IMR-90 (cell line): ENCODE results near the gene SIX5. TPM values are rescaled to one million over a fixed set of nuclear protein-coding genes. Genes with fewer than 3 reads are reported as not detected.

Source experiments
- ATAC-seq: fragments of 200-7000 bp; cut with Tn5 transposase; 2 replicates; pipeline ENCODE4 v1.9.1; 2020; ENCODE audit warnings: low read depth, mild to moderate bottlenecking, moderate library complexity
- BruUV-seq: library from RNA; stranded (reverse); fragments of 400-500 nt; replicated peaks from 2 replicates; lab custom pipeline; 2021; lab: Mats Ljungman, UMichigan
- CTCF ChIA-PET: fragments of 300-600 bp; formaldehyde crosslinking; extraction: SDS; loops from one replicate; lab custom pipeline; 2021; ENCODE audit warnings: antibody characterized with exemption; lab: Yijun Ruan, JAX
- POLR2A ChIA-PET: fragments of 300-600 bp; sonication (Branson Sonifier 250); formaldehyde crosslinking; loops from one replicate; lab custom pipeline; 2022; ENCODE audit warnings: antibody characterized with exemption; ENCODE audit not compliant: unreplicated experiment; lab: Charles Lee
- DNase-seq: peaks from one replicate; pipeline ENCODE4 v3.0.0; 2013
- H2AFZ ChIP-seq: replicated peaks from 2 replicates; pipeline ENCODE3; 2013; ENCODE audit warnings: low read length, mild to moderate bottlenecking; ENCODE audit not compliant: poor library complexity
- H2AK5ac ChIP-seq: 2 replicates; pipeline ENCODE4 v1.6.1; 2013; ENCODE audit warnings: low read depth, low read length, inconsistent platforms
- H2AK9ac ChIP-seq: replicated peaks from 2 replicates; pipeline ENCODE3; 2013; ENCODE audit warnings: mild to moderate bottlenecking, low read depth, low read length, moderate library complexity; ENCODE audit not compliant: poor library complexity
- H2BK120ac ChIP-seq: 2 replicates; pipeline ENCODE4 v1.6.1; 2013; ENCODE audit warnings: low read depth, low read length, inconsistent platforms
- H2BK15ac ChIP-seq: 3 replicates; pipeline ENCODE4 v1.6.1; 2013; ENCODE audit warnings: low read depth, low read length, inconsistent platforms
- H2BK20ac ChIP-seq: 2 replicates; pipeline ENCODE4 v1.6.1; 2013; ENCODE audit warnings: low read depth, mild to moderate bottlenecking, inconsistent platforms, low read length, moderate library complexity
- H2BK5ac ChIP-seq: 2 replicates; pipeline ENCODE4 v1.6.1; 2013; ENCODE audit warnings: mild to moderate bottlenecking, low read depth, low read length, inconsistent platforms; ENCODE audit not compliant: poor library complexity, severe bottlenecking
- H3K14ac ChIP-seq: replicated peaks from 2 replicates; pipeline ENCODE4 v1.6.1; 2013; ENCODE audit warnings: low read depth, low read length, inconsistent platforms
- H3K18ac ChIP-seq: 2 replicates; pipeline ENCODE4 v1.6.1; 2013; ENCODE audit warnings: low read depth, low read length, control low read depth
- H3K23ac ChIP-seq: 2 replicates; pipeline ENCODE4 v1.6.1; 2013; ENCODE audit warnings: low read depth, low read length, inconsistent platforms
- H3K27ac ChIP-seq: 2 replicates; pipeline ENCODE4 v1.5.1; 2013; ENCODE audit warnings: mild to moderate bottlenecking, control low read depth, low read length; ENCODE audit not compliant: insufficient read depth
- H3K27me3 ChIP-seq: 2 replicates; pipeline ENCODE4 v1.6.1; 2013; ENCODE audit warnings: low read length; ENCODE audit not compliant: control insufficient read depth, insufficient read depth
- H3K36me3 ChIP-seq: 2 replicates; pipeline ENCODE4 v1.6.1; 2013; ENCODE audit warnings: low read length, mixed read lengths; ENCODE audit not compliant: control insufficient read depth, insufficient read depth
- H3K4ac ChIP-seq: 2 replicates; pipeline ENCODE4 v1.6.1; 2013; ENCODE audit warnings: low read depth, low read length, inconsistent platforms
- H3K4me1 ChIP-seq: 2 replicates; pipeline ENCODE4 v1.6.1; 2013; ENCODE audit warnings: low read length, mixed read lengths; ENCODE audit not compliant: control insufficient read depth, insufficient read depth
- H3K4me2 ChIP-seq: 2 replicates; pipeline ENCODE4 v1.6.1; 2013; ENCODE audit warnings: low read depth, mild to moderate bottlenecking, control low read depth, low read length, moderate library complexity
- H3K4me3 ChIP-seq: 2 replicates; pipeline ENCODE4 v1.5.1; 2013; ENCODE audit warnings: low read depth, mild to moderate bottlenecking, control low read depth, low read length, moderate library complexity; ENCODE audit not compliant: insufficient read depth
- H3K56ac ChIP-seq: 2 replicates; pipeline ENCODE4 v1.6.1; 2013; ENCODE audit warnings: low read length, inconsistent platforms; ENCODE audit not compliant: insufficient read depth; ENCODE audit errors: extremely low read depth
- H3K79me1 ChIP-seq, 2 experiments: 2 replicates each; pipeline ENCODE4 v1.6.1; 2013; ENCODE audit warnings: low read length in 2 of 2, inconsistent platforms in 1 of 2, low read depth in 1 of 2
- H3K9ac ChIP-seq: 2 replicates; pipeline ENCODE4 v1.6.1; 2013; ENCODE audit warnings: low read depth, low read length, control low read depth
- H3K9me1 ChIP-seq: 2 replicates; pipeline ENCODE4 v1.6.1; 2013; ENCODE audit warnings: low read length, inconsistent platforms; ENCODE audit not compliant: insufficient read depth
- H3K9me3 ChIP-seq: 2 replicates; pipeline ENCODE4 v1.6.1; 2013; ENCODE audit warnings: low read length; ENCODE audit not compliant: control insufficient read depth, insufficient read depth
- H4K20me1 ChIP-seq: 2 replicates; pipeline ENCODE4 v1.6.1; 2013; ENCODE audit warnings: low read length, inconsistent platforms; ENCODE audit not compliant: insufficient read depth
- H4K5ac ChIP-seq: 2 replicates; pipeline ENCODE4 v1.6.1; 2013; ENCODE audit warnings: mild to moderate bottlenecking, low read depth, low read length, control low read depth
- H4K8ac ChIP-seq, 2 experiments: 2 replicates each; pipeline ENCODE4 v1.6.1; 2013; ENCODE audit warnings: low read depth in 2 of 2, low read length in 2 of 2, control low read depth in 1 of 2, inconsistent platforms in 1 of 2
- H4K91ac ChIP-seq: 2 replicates; pipeline ENCODE4 v1.6.1; 2013; ENCODE audit warnings: low read depth, low read length, inconsistent platforms; ENCODE audit not compliant: insufficient read depth
- BHLHE40 ChIP-seq: fragments of 150-350 bp; IDR thresholded peaks from 2 replicates; pipeline ENCODE4 v1.6.1; 2016; ENCODE audit warnings: mild to moderate bottlenecking, low read depth, low read length
- CEBPB ChIP-seq: IDR thresholded peaks from 2 replicates; pipeline ENCODE4 v1.6.1; 2012; ENCODE audit warnings: low read depth, low read length, improper control_type of control experiment
- CHD1 ChIP-seq: IDR thresholded peaks from 2 replicates; pipeline ENCODE4 v1.6.1; 2012; ENCODE audit warnings: low read depth, low read length, improper control_type of control experiment
- ELK1 ChIP-seq: fragments of 150-350 bp; IDR thresholded peaks from 2 replicates; pipeline ENCODE4 v1.6.1; 2016; ENCODE audit warnings: low read depth, mild to moderate bottlenecking, low read length, moderate library complexity, borderline replicate concordance
- FOS ChIP-seq: fragments of 150-350 bp; IDR thresholded peaks from 2 replicates; pipeline ENCODE4 v1.6.1; 2016; ENCODE audit warnings: low read depth, low read length
- MAZ ChIP-seq: IDR thresholded peaks from 2 replicates; pipeline ENCODE4 v1.6.1; 2012; ENCODE audit warnings: low read depth, mild to moderate bottlenecking, low read length, improper control_type of control experiment, moderate library complexity, borderline replicate concordance
- MXI1 ChIP-seq: IDR thresholded peaks from 2 replicates; pipeline ENCODE4 v1.6.1; 2012; ENCODE audit warnings: low read depth, mild to moderate bottlenecking, low read length, moderate library complexity, borderline replicate concordance
- NFE2L2 ChIP-seq: fragments of 150-350 bp; IDR thresholded peaks from 2 replicates; pipeline ENCODE4 v1.6.1; 2016; ENCODE audit warnings: low read depth, mild to moderate bottlenecking, low read length
- POLR2A ChIP-seq: IDR thresholded peaks from 2 replicates; pipeline ENCODE4 v1.6.1; 2012; ENCODE audit warnings: mild to moderate bottlenecking, low read depth, low read length
- RAD21 ChIP-seq: IDR thresholded peaks from 2 replicates; pipeline ENCODE4 v1.6.1; 2012; ENCODE audit warnings: low read length, improper control_type of control experiment
- RCOR1 ChIP-seq: IDR thresholded peaks from 2 replicates; pipeline ENCODE4 v1.6.1; 2012; ENCODE audit warnings: mild to moderate bottlenecking, low read length, improper control_type of control experiment; ENCODE audit not compliant: insufficient replicate concordance
- SMC3 ChIP-seq: fragments of 150-350 bp; IDR thresholded peaks from 2 replicates; pipeline ENCODE4 v1.6.1; 2016; ENCODE audit warnings: low read depth, mild to moderate bottlenecking, antibody characterized with exemption, low read length, moderate library complexity
- WGBS, 2 experiments: methylation state at CpG; one replicate each; pipeline versions ENCODE4 v1.1.5 to v1.1.7; 2013; ENCODE audit warnings: missing lambda C conversion rate in 2 of 2; ENCODE audit not compliant: insufficient read length in 1 of 2; ENCODE audit errors: extremely low coverage in 2 of 2; 5-methylcytosine and 5-hydroxymethylcytosine counted together
- dilution Hi-C: fragments of 300-500 bp; cut with HindIII; formaldehyde crosslinking; loops from one replicate; pipeline ENCODE4 v1.14.3; 2018; ENCODE audit warnings: low sequenced_read_pairs; ENCODE audit not compliant: unreplicated experiment
- in situ Hi-C: fragments of 300-500 bp; cut with MboI; formaldehyde crosslinking; loops from 3 replicates; pipeline ENCODE4 v1.14.3; 2019; ENCODE audit warnings: low sequenced_read_pairs, inconsistent platforms, mixed read lengths
- intact Hi-C: fragments of 100-400 bp; cut with micrococcal nuclease; formaldehyde crosslinking; loops from 2 replicates; pipeline ENCODE4 v1.10.0; 2022
- polyA plus RNA-seq, 3 experiments: library from polyadenylated mRNA; depleted of rRNA; stranded (reverse); fragments of >200 nt; gene quantifications; 2 replicates each; pipeline ENCODE4 v1.2.3, GENCODE V29; 2012; ENCODE audit warnings: low replicate concordance in 1 of 3
- total RNA-seq: library from RNA; depleted of rRNA; stranded (reverse); fragments of >200 nt; gene quantifications from 2 replicates; pipeline ENCODE4 v1.2.3, GENCODE V29; 2012
- TF ChIP-seq, protein P1 (sequence below): conservative IDR thresholded peaks from 2 replicates; pipeline ENCODE4 v1.5.1; 2012; ENCODE audit warnings: mild to moderate bottlenecking, low read depth, low read length, improper control_type of control experiment

SIX5 gene
- total and polyA plus RNA-seq, 2 of the 4 experiments (the other 2 are of a cell fraction): 0.90 to 15.5 TPM

GRCh38 chr19:45772912-45773311 lies 3.9 kb upstream of the SIX5 start:
- in situ Hi-C loops: no loop called here

More at GRCh38 chr19:45772912-45773311, 3.9 kb upstream of the SIX5 start:
- no peak overlapping the region for H2AK5ac ChIP-seq
- no peak overlapping the region for H4K8ac ChIP-seq
- dilution Hi-C loops (no loop called here), intact Hi-C loops (no loop called here)
- H3K23ac ChIP-seq: no peak overlapping the region
- H3K4me3 ChIP-seq: no peak overlapping the region
- H3K9me1 ChIP-seq: no peaks in the 10 kb centered on the region; the same call in 1 of the 2 replicates
- no peak overlapping the region for H4K5ac ChIP-seq
- no peak overlapping the region for H3K56ac ChIP-seq
- H3K79me1 ChIP-seq: peaks cover 4 to 10% of the 10 kb centered on the region in 2 experiments; a peak in 2 of 4 replicates
- H2BK5ac ChIP-seq: no peak overlapping the region
- H3K9ac ChIP-seq: no peak overlapping the region
- H2BK20ac ChIP-seq: no peak overlapping the region
- no peak overlapping the region for H2BK120ac ChIP-seq
- WGBS, 2 experiments: 100% methylated on average over 2 of the region's 3 CpGs; no CpG with 5 or more reads in 1 of the 2 experiments
- no peak overlapping the region for H3K4ac ChIP-seq
- H3K18ac ChIP-seq: no peak overlapping the region
- no peak overlapping the region for H3K27ac ChIP-seq
- no peak for ATAC-seq
- no peak overlapping the region for H4K91ac ChIP-seq
- H3K9me3 ChIP-seq: no peaks in the 10 kb centered on the region
- H3K36me3 ChIP-seq: peaks cover 26% of the 10 kb centered on the region; the same call in 1 of the 2 replicates
- peaks cover 16% of the 10 kb centered on the region for H4K20me1 ChIP-seq
- no TSS peak for BruUV-seq
- H3K14ac ChIP-seq: no peak overlapping the region
- no peaks in the 10 kb centered on the region for H3K4me1 ChIP-seq
- peak overlapping the region; percentile 15 for H2AFZ ChIP-seq
- no peak overlapping the region for H2BK15ac ChIP-seq
- POLR2A ChIA-PET: no interaction called here
- H3K27me3 ChIP-seq: no peaks in the 10 kb centered on the region
- TF ChIP-seq BHLHE40: no peak
- no peak for TF ChIP-seq RCOR1
- no peak for TF ChIP-seq SMC3
- TF ChIP-seq CEBPB: no peak
- no peak for TF ChIP-seq NFE2L2
- no peak for TF ChIP-seq FOS
- TF ChIP-seq, protein P1, sequence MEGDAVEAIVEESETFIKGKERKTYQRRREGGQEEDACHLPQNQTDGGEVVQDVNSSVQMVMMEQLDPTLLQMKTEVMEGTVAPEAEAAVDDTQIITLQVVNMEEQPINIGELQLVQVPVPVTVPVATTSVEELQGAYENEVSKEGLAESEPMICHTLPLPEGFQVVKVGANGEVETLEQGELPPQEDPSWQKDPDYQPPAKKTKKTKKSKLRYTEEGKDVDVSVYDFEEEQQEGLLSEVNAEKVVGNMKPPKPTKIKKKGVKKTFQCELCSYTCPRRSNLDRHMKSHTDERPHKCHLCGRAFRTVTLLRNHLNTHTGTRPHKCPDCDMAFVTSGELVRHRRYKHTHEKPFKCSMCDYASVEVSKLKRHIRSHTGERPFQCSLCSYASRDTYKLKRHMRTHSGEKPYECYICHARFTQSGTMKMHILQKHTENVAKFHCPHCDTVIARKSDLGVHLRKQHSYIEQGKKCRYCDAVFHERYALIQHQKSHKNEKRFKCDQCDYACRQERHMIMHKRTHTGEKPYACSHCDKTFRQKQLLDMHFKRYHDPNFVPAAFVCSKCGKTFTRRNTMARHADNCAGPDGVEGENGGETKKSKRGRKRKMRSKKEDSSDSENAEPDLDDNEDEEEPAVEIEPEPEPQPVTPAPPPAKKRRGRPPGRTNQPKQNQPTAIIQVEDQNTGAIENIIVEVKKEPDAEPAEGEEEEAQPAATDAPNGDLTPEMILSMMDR: no peak
- no peak for TF ChIP-seq MXI1
- no peak for TF ChIP-seq POLR2A
- TF ChIP-seq RAD21: no peak
- no peak for TF ChIP-seq MAZ
- TF ChIP-seq ELK1: no peak
- TF ChIP-seq CHD1: no peak
- H3K4me2 ChIP-seq: no peak overlapping the region
- DNase-seq: no peak
- peak overlapping the region; percentile 42 for H2AK9ac ChIP-seq
- CTCF ChIA-PET: interaction anchor here (0.6 kb wide), 1 partner anchor 30 kb away, joined by 6 read pairs; no protein-coding TSS in a partner anchor
